ENCODE measurements around the gene CA6.
"Not testable (repeated sequence)": the region's sequence is repeated elsewhere in the genome, so short reads cannot be mapped to it uniquely, and the experiment has no call there.

DNA sequence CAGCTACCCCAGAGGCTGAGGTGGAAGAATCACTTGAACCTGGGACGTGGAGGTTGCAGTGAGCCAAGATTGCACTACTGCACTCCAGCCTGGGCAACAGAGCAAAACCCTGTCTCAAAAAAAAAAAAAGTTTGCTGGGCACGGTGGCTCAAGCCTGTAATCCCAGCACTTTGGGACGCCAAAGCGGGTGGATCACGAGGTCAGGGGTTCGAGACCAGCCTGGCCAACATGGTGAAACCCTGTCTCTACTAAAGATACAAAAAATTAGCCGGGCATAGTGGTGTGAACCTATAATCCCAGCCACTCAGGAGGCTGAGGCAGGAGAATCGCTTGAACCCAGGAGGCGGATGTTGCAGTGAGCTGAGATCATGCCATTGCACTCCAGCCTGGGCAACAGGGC, 23.2 kb downstream of the CA6 start:
- TF ChIP-seq, protein P1, sequence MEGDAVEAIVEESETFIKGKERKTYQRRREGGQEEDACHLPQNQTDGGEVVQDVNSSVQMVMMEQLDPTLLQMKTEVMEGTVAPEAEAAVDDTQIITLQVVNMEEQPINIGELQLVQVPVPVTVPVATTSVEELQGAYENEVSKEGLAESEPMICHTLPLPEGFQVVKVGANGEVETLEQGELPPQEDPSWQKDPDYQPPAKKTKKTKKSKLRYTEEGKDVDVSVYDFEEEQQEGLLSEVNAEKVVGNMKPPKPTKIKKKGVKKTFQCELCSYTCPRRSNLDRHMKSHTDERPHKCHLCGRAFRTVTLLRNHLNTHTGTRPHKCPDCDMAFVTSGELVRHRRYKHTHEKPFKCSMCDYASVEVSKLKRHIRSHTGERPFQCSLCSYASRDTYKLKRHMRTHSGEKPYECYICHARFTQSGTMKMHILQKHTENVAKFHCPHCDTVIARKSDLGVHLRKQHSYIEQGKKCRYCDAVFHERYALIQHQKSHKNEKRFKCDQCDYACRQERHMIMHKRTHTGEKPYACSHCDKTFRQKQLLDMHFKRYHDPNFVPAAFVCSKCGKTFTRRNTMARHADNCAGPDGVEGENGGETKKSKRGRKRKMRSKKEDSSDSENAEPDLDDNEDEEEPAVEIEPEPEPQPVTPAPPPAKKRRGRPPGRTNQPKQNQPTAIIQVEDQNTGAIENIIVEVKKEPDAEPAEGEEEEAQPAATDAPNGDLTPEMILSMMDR (IDR thresholded peaks at IDR 0.05) = not testable (repeated sequence)
- TF ChIP-seq POLR2A (IDR thresholded peaks at IDR 0.05) = not testable (repeated sequence)
